HG03039 (cell line): ENCODE results near the gene ARL13A.
A peak's percentile ranks its signal among the peaks of the same experiment; 100 is the strongest.
"Not testable (repeated sequence)": the region's sequence is repeated elsewhere in the genome, so short reads cannot be mapped to it uniquely, and the experiment has no call there.

Source experiments
- ATAC-seq: cut with Tn5 transposase; IDR thresholded peaks from one replicate; pipeline ENCODE4 v1.9.1; 2021; ENCODE audit warnings: mild to moderate bottlenecking, moderate library complexity; ENCODE audit not compliant: unreplicated experiment

The ARL13A gene

DNA sequence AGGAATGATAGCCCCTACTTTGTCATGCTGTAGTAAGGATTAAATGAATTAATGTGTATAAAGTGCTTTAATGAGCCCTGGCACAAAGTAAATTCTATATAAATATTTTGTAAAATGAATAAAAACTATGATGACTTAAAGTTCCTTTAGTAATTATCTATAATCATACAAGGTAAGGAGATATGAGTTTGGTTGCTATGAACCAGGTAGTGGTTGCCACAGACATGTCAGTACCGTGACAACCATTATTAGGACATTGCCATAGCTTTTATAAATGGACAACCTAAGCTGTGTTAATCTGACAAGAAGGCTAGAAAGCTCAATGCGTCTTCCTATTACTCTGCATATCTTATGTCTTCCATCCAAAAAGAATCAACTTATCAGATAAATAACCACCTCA lies at the start of gene ARL13A:
Gene ARL13A, plus strand, starts transcription at position 301 of the 400 bp plus-strand sequence. CDS start 3,982 bp downstream, outside the sequence.
- ATAC-seq: no peak

DNA sequence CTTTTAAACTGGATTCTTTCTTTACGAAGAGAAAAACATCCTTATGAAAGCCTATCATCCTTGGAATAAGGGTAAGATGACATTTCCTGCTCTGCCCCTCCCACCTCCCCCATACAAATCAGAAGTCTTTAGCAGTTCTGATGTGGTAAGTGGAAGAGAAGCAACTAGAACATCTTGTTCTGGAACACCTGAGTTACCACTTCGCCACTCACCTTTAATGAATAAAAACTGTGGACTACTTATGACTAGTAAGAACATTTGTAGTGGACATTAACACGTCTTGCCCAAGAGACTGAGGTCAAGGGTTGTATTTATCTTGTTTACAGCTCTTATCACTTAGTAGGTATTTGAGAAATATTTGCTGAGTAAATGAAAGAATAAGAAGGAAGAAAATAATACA lies 45.1 kb upstream of the ARL13A start:
- no peak for ATAC-seq

DNA sequence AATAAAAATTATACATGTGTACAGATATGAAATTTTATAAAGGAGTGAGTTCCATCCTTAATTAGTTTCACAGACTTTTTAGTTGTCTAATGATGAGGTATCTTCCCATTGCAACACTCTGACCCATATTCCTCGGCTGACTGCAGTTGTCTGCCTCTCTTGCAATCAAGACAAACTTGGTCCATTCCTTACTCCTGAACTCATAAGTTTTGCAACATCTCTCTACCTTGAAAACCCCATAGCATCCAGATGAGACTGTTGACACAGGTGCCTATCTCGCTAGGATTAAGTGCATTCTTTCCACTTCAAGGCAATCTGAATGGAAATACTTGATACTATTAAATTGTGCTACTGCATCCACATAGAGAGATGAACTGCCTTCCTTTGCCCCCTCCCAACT lies 43.1 kb upstream of the ARL13A start:
- no peak for ATAC-seq

DNA sequence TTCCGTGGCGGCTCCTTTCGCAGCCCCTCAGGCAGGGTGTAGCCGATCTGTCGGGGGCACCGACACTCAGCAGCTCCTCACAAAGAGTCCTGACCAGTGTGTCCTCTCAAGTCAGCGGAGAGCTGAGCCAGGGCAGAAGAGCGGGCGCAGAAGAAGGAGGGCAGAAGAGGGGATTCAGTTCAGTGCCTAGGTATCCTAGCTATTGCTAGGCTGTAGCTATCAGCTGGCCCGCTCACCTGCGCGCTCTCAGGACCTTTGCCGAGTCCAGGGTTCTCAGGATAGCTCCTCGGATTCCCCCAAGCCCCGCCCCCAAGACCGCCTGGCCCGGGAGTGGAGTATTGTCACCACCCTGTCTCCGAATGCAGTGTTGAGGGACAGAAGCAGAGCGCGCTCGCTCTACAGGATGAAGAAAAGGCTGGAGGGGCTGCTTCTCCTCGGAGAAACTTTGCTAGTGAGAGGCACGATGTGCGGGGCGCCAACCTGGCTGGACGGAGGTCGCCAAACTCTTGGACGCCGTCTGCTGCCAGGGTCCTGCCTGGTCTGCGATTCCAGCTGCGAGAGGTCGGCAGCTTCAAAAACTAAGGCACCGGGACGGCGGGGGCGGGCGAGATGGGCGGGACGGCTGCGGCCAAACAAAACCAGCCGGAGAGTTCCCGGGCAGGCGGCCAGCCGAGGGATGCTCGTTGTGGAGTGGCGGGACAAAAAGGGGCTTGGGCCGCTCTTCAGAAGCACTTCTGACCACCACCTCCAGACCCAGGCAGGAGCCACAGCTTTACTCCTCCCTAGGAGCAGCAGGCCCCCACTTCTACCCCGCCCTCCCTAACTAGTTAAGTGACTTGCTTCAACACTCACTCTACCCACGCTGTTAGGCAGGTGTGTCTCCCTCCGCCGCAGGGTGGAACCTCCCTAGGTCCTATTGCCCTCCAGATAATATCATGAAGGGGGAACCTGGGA lies 40.6 kb upstream of the ARL13A start, which contains the start of gene XKRX:
Gene XKRX, minus strand, starts transcription at position 258 of the 954 bp plus-strand sequence. CDS start 613 bp downstream, outside the sequence.
- peak; percentile 53 for ATAC-seq

DNA sequence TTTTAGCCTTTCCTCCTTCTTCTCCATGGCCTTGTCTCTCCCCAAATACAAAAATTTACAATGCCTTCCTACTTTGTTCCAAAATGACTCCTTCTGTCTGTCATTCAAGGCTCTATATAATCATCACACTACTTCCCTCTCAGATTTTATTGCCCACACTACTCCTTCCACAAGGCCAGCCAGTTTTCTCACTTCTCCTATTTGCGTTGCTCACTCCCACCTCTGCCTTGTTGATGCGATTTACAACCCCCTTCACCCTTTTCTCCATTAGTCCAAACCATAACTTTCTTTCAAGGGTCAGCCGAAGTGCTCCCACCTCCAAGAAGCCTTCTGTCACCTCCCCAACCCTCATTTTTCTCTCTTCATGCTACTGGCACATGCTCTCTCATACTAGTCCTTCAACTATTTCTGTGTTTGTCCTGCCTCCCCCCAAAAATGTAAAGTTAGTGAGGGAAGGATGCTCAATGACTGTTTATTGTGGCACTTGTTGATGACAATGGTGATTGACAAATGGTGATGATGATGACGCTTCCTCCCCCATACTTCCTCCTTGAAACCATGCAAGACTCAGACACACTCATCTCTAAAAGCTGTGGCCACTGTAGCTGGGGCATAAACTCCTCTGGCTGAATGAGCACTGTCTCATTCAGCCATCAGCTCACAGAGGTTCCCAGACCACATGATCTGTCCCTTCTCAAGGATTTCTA lies 38.1 kb upstream of the ARL13A start:
- peak; percentile 78 for ATAC-seq

DNA sequence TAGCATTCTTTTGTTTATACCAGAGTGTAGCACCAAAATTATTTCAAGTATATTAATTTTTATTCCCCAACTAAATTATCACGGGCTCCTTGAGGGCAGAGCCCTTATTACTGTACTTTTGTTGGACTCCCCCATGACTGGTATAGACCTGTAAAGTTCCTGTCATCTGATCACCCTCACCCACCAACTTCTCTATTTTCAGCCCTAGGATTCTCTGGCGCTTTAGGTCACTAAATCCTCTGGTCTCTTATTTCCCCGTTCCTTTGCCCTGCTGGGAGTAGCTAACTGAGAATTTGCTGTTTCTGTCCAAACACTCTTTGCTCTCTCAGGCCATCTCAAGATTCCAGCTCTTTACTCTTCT lies 37.6 kb upstream of the ARL13A start:
- ATAC-seq: no peak

DNA sequence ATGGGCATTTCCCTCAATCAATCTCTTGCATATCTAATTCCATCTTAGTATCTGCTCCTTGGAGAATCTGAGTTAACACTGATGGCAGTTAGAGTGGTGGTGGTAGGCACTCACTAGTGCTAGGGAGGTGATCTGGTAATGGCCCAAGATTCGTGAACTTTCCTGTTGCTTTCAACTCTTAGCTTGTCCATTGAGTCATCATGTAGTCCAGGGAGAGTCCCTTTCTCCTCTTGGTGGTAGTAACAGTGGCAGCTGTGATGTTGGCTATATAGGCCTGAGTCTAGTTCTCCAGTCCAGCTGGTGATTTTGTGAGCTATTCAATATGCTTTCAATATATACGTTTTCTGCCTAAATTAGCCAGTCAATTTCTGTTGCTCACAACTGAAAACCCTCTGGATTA lies 33.7 kb upstream of the ARL13A start:
- ATAC-seq: no peak

DNA sequence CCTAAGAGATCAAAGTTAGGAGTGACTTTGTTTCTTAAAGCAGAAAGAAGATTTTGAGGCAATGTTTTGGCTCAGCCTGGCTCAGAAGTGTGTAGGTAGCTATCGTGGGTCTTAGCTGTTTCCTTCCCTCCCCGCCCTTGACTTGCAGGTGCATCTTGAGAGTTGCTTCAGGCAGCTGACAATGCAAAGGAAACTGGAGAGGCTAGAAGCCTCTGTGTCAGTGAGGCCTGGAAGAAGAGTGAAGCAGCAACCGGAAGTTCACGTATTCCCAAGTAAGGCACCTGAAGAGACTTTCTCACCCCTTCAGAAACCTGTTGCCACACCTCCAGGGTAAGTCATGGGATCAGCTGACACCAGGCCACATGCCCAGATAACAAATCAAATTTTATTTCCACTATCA lies 30.2 kb upstream of the ARL13A start:
- ATAC-seq: no peak

DNA sequence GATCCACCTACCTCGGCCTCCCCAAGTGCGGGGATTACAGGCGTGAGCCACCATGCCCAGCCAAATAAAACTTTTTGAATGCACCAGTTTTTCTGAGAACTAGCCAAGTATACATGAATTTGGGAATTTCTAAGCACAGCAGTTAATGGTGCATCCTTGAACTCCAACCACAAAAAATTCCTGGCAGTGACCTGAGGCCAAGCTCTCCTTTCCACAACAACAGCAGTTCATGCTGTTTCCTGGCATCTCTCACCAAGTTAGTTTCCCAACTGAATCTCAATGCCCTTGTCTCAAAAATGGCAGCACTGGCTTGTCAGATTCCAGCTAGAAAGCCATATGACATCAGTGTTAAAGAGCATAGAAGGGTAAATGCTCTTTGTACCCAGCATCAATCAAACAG lies 24.9 kb upstream of the ARL13A start:
- no peak for ATAC-seq

DNA sequence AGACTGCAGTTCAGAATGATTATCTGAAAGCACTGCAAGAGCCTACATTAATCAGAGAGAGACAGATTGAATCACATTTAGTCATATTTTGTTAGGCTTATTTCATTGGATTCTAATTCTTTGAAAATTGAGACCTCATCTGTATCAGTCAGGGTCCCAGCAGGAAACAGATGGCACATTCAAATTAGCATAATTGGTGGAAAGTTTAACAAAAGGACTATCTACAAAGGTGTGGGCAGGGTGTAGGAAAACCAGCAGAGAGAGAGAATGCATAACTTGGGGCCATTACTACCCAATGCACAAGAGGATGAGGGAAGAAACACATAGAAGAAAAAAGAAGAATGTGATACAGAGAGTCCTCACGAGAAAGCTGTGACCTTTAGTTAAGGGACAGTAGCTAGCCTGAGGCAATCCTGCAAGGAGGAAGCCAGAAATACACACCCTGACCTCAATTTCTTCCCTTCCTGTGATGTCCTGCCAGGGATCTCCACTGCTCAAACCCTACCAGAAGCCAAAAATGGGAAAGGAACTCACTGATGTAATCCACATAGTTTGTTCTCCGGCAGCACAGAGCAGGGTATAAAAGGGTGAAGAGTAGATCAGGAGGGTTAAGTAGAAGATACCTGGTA lies 23.1 kb upstream of the ARL13A start:
- no peak for ATAC-seq

DNA sequence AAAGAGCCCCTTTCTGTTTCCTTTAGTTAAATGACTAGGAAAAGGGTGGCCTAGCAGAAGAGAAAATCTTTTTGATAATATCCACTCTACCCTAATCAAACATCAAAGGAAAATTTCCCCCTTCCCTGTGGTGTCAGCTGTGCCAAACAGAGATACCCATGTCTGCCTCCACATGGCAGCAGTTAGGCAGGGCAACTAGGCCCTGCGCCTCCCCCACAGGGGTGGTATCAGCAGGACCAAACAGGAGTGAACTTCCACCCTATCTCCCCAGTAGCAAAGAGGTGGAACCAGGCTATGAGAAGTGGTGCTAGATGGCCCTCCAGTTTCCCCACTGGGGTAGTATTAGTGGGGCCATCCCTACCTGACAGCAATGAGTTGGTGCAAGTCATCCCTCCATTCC lies 21.0 kb upstream of the ARL13A start:
- no peak for ATAC-seq

DNA sequence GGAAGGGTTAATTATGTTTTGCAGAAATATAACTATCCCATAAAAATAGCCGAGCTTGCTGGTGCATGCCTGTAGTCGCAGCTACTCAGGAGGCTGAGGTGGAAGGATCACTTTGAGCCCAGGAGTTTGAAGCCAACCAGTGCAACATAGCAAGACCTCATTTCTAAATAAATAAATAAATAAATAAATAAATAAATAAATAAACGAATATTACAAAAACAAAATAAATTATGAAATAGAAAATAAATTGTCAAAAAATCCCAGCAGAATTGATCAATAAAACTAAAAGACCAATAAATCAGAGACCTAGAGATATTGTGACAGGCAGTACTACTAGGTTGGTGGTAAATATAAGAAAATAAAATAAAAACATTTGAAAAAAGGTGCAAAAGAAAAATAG lies 6.7 kb upstream of the ARL13A start:
- no peak for ATAC-seq

DNA sequence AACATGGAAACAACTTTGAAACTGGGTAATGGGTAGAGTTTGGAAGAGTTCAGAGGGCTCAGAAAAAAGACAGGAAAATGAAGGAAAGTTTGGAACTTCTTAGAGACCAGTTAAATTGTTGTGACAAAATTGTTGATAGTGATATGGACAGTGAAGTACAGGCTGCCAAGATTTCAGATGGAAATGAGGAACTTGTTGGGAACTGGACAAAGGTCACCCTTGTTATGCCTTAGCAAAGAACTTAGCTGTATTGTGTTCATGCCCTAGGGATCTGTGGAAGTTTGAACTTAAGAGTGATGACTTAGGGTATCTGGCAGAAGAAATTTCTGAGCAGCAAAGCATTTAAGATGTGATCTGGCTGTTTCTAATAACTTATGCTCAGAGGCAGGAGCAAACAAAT lies 5.1 kb upstream of the ARL13A start:
- ATAC-seq: no peak

DNA sequence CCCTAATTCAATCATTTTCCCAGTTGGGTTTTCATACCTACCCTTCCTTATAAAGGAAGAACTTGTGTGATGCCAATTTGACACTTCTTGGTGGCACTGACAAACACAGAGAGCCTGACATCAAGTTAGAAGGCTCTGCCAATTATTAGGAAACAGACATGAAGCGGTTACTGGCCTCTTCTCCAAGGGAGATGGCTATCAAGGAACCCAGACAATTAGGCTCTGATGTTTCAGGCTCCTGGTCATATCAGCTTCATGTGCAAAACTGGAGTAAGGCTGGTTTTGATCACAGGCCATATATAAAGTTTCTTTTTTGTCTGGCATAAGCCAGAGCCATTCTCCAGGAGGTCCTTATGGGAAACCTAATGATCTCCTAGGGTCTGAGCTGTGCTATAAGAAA lies 428 bp downstream of the ARL13A start:
- ATAC-seq: no peak

DNA sequence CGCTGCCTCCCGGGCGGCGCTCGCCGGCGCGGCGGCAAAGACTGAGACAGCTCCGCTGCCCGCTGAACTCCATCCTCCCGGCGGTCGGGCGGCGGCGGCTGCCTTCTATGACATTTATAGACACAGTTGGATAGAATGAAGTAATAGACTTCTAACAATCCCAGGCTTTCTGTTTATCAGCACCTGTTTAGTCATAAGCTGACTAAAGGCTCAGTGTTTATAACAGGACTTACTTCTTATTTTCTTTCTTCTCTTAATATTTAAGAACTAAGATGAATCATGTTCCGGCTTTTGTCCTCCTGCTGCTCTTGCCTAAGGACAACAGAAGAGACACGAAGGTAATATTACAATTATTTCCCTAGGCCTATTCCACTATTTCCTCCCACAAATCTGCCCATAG lies 3.9 kb downstream of the ARL13A start:
- no peak for ATAC-seq

DNA sequence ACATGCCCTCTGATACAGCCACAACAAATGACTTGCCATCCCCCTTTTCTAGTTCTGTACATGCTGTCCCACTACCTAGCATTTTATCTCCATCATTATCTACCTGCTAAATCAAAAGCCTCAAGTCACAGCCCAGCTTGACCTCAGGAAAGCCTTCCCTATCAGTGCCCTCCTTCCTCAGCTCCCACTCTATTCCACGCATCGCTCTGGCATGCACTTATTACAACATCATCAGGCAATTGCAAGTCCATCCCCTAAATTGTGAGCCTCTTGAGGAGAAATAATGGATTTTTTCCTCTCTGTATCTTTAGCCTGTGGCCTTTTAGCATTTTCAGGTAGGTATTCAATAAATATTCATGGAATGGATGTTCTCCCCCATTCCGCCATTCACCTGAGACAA lies 5.7 kb downstream of the ARL13A start:
- no peak for ATAC-seq

DNA sequence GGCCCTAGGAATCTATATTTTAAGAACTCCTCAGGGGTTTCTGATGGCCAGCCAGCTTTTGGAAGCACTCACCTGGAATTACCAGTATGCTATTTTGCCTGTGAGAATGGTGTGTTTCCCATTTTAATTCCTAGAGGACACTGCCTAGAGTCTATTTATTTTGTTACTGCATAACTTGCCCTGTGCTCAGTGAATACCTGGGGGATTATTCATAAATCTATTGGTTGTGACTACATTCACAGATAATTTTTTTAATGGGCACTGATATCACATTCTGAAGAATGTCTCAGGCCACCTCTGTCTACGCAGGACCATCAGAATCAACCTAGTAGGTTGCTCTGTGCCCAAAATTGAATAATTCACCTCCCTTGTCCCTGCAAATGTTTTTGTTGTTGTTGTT lies 6.7 kb downstream of the ARL13A start:
- no peak for ATAC-seq

DNA sequence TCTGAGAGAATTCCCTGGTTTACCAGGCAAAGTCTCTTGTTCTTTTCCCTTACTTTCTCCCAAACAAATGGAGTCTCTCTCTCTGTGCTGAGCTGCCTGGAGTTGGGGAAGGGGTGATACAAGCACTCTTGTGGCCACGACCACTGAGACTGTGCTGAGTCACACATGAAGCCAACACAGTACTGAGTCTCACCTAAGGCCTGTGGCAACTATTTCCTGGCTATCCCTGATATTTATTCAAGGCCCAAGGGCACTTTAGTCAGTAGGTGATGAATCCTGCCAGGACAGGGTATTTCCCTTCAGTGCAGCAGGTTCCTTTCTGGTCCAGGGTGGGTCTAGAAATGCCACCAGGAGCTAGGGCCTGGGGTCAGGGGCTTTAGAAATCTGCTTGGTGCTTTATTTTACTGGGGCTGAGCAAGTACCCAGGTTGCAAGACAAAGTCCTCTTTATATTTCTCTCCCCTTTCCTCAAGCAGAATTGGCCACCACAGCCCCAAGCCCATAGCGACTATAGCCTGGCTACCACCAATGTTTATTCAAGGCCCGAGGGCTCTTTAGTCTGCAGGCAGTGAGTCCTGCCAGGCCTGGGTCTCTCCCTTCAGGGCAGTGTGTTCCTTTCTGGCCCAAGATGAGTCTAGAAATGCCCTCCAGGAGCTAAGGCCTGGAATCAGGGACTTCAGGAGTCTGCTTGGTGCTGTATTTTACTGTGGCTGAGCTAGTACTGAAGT lies 10.5 kb downstream of the ARL13A start:
- no peak for ATAC-seq

DNA sequence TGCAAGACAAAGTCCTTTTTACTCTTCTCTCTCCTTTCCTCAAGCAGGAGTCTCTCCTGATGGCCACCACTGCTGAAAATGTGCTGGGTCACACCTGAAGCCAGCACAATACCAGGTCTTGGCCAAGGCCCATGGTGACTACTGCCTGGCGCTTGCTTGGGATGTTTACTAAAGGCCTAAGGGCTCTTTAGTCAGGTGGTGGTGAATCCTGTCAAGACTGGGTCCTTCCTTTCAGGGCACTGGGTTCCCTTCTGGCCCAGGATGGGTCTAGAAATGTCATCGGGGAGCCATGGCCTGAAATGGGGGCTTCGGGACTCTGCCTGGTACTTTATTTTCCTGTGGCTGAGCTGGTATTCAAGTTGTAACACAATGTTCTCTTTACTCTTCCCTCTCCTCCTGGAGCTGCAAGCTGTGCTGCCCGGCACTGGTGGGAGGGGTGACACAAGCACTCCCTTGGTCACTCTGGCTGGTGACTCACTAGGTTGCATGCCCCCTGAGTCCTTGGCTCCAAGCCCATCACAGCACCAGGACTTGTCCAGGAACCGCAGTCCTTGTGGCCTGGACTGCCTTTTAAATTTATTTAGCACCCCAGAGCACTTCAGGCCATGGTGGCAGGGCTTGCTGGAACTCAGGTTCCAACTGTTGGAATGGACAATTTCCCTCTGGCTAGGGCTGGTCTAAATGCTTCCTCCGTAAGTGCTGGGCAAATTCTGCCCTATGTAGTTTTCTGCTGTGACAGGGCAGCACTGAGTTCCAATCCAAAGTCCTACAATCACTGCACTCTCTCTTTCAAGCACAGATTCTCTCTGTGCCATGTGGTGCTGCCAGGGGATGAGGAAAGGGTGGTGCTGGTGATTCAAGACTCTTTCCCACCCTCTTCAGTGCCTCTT lies 11.3 kb downstream of the ARL13A start:
- no peak for ATAC-seq

DNA sequence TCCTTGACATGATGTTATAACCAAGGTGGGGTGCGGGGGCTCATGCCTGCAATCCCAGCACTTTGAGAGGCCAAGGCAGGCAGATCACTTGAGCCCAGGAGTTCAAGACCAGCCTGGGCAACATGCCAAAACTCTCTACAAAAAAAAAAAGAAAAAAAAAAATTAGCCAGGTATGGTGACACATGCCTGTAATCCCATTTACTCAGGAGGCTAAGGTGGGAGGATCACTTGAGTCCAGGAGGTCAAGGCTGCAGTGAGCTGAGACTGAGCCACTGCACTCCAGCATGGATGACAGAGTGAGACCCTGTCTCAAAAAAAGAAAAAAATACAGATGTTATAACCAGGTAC lies 12.0 kb downstream of the ARL13A start:
- ATAC-seq: not testable (repeated sequence)
